HL-60 (cell line): ENCODE results near the gene AZIN2.

Experiments
- CTCF ChIP-seq: IDR thresholded peaks from one replicate; pipeline ENCODE4 v1.5.1; 2011; ENCODE audit warnings: low read length, control low read depth, inconsistent platforms; ENCODE audit not compliant: insufficient read depth
- REST ChIP-seq: IDR thresholded peaks from 2 replicates; pipeline ENCODE4 v1.6.1; 2012; ENCODE audit warnings: low read depth; ENCODE audit not compliant: insufficient replicate concordance

- TF ChIP-seq CTCF (no peak), REST (no peak)
These were observed 31.6 kb upstream of the AZIN2 start for GRCh38 chr1:33049371-33049770.
